Liver (tissue), 9 donors: ENCODE data around the gene PRKN. TPM values are rescaled to one million over a fixed set of nuclear protein-coding genes. Genes with fewer than 3 reads are reported as not detected.

Experiments used
- DNase-seq: peaks from one replicate; pipeline ENCODE4 v3.0.0-alpha.2; 2017; ENCODE audit warnings: low spot score
- H3K27ac ChIP-seq, 2 donors: one replicate each; pipeline ENCODE4 v1.7.0; 2013; ENCODE audit warnings: inconsistent platforms in 2 of 2, low read length in 2 of 2, control low read depth in 1 of 2, low read depth in 1 of 2, mild to moderate bottlenecking in 1 of 2
- H3K27me3 ChIP-seq, 4 donors: one replicate each; pipeline versions ENCODE4 v1.6.1 to v1.7.0; 2013; ENCODE audit warnings: low read length in 3 of 4, inconsistent platforms in 1 of 4, mild to moderate bottlenecking in 1 of 4, moderate library complexity in 1 of 4; ENCODE audit not compliant: control insufficient read depth in 4 of 4, insufficient read depth in 4 of 4
- H3K36me3 ChIP-seq, 4 donors: one replicate each; pipeline versions ENCODE4 v1.6.1 to v1.7.0; 2013; ENCODE audit warnings: low read length in 3 of 4, mild to moderate bottlenecking in 3 of 4, low read depth in 1 of 4, moderate library complexity in 1 of 4; ENCODE audit not compliant: control insufficient read depth in 4 of 4, insufficient read depth in 3 of 4
- H3K4me1 ChIP-seq, 4 donors: one replicate each; pipeline versions ENCODE4 v1.6.1 to v1.7.0; 2013; ENCODE audit warnings: low read length in 3 of 4, mild to moderate bottlenecking in 3 of 4, moderate library complexity in 1 of 4; ENCODE audit not compliant: control insufficient read depth in 4 of 4, insufficient read depth in 4 of 4
- H3K4me3 ChIP-seq, 3 donors: one replicate each; pipeline versions ENCODE4 v1.6.1 to v1.7.0; 2013; ENCODE audit warnings: low read length in 3 of 3, control low read depth in 1 of 3, low read depth in 1 of 3, mild to moderate bottlenecking in 1 of 3
- H3K9ac ChIP-seq, 2 donors: one replicate each; pipeline ENCODE4 v1.7.0; 2013; ENCODE audit warnings: low read length in 2 of 2, mild to moderate bottlenecking in 2 of 2, moderate library complexity in 2 of 2, control low read depth in 1 of 2, low read depth in 1 of 2
- H3K9me3 ChIP-seq, 4 donors: one replicate each; pipeline versions ENCODE4 v1.6.1 to v1.7.0; 2013; ENCODE audit warnings: low read length in 3 of 4; ENCODE audit not compliant: control insufficient read depth in 4 of 4
- ATF3 ChIP-seq: IDR thresholded peaks from 2 replicates; pipeline ENCODE4 v1.6.1; 2016; ENCODE audit warnings: antibody characterized with exemption
- CTCF ChIP-seq: fragments of 150-350 bp; IDR thresholded peaks from 2 replicates; pipeline ENCODE4 v1.5.1; 2017; ENCODE audit warnings: improper control_type of control experiment, low read depth, low read length; ENCODE audit not compliant: missing input control
- EGR1 ChIP-seq, 2 donors: IDR thresholded peaks; 2 replicates each; pipeline ENCODE4 v1.6.1; 2016 to 2018; ENCODE audit warnings: antibody characterized with exemption in 2 of 2, low read depth in 2 of 2
- FOXA1 ChIP-seq: IDR thresholded peaks from 2 replicates; pipeline ENCODE4 v1.6.1; 2016; ENCODE audit warnings: antibody characterized with exemption
- FOXA2 ChIP-seq: IDR thresholded peaks from 2 replicates; pipeline ENCODE4 v1.6.1; 2016; ENCODE audit warnings: antibody characterized with exemption
- HNF4A ChIP-seq, 2 donors: conservative IDR thresholded peaks; 2 replicates each; pipeline ENCODE4 v1.6.1; 2016; ENCODE audit warnings: antibody characterized with exemption in 2 of 2, mild to moderate bottlenecking in 2 of 2
- JUND ChIP-seq, 2 donors: IDR thresholded peaks; 2 replicates each; pipeline ENCODE4 v1.6.1; 2016; ENCODE audit warnings: antibody characterized with exemption in 2 of 2
- MAX ChIP-seq: IDR thresholded peaks from 2 replicates; pipeline ENCODE4 v1.6.1; 2016; ENCODE audit warnings: antibody characterized with exemption
- NR2F2 ChIP-seq: IDR thresholded peaks from 2 replicates; pipeline ENCODE4 v1.6.1; 2016; ENCODE audit warnings: antibody characterized with exemption
- RAD21 ChIP-seq, 2 donors: IDR thresholded peaks; 2 replicates each; pipeline ENCODE4 v1.6.1; 2016; ENCODE audit warnings: antibody characterized with exemption in 2 of 2, mild to moderate bottlenecking in 2 of 2
- REST ChIP-seq: IDR thresholded peaks from 2 replicates; pipeline ENCODE4 v1.6.1; 2016; ENCODE audit warnings: antibody characterized with exemption, mild to moderate bottlenecking
- RXRA ChIP-seq, 2 donors: IDR thresholded peaks; 2 replicates each; pipeline ENCODE4 v1.6.1; 2017 to 2018; ENCODE audit warnings: antibody characterized with exemption in 2 of 2, mild to moderate bottlenecking in 1 of 2
- SP1 ChIP-seq: IDR thresholded peaks from 2 replicates; pipeline ENCODE4 v1.6.1; 2018; ENCODE audit warnings: antibody characterized with exemption, mild to moderate bottlenecking
- TAF1 ChIP-seq: conservative IDR thresholded peaks from 2 replicates; pipeline ENCODE4 v1.6.1; 2016; ENCODE audit warnings: antibody characterized with exemption, mild to moderate bottlenecking
- YY1 ChIP-seq: IDR thresholded peaks from 2 replicates; pipeline ENCODE4 v1.6.1; 2016; ENCODE audit warnings: antibody characterized with exemption, mild to moderate bottlenecking
- ZBTB33 ChIP-seq: IDR thresholded peaks from 2 replicates; pipeline ENCODE4 v1.6.1; 2016; ENCODE audit warnings: antibody characterized with exemption
- WGBS: extraction: QIAGEN DNeasy Blood & Tissue Kit; methylation state at CpG from one replicate; pipeline ENCODE4 v1.1.7; 2013; 5-methylcytosine and 5-hydroxymethylcytosine counted together
- polyA plus RNA-seq, 2 donors: library from polyadenylated mRNA; stranded (reverse) in 1 of 2; unstranded in 1 of 2; fragments of 200-250 nt in 1 of 2; fragments of >200 nt in 1 of 2; fragmentation: Nextera tagmentation in 1 of 2; extraction: Ambion mirVana in 1 of 2; gene quantifications; one replicate each; pipeline versions ENCODE4 v1.2.1 to v1.2.3, GENCODE V29; 2013 to 2015
- total RNA-seq, 2 donors: library from RNA; depleted of rRNA; stranded (reverse); fragments of >200 nt; gene quantifications; one replicate each; pipeline ENCODE4 v1.2.3, GENCODE V29; 2014
- donor health status: healthy.
- donor health status: healthy.
- donor health status: healthy.
- donor health status: healthy.
- donor health status: healthy.

The PRKN gene
- total and polyA plus RNA-seq, 4 donors, result 0.47 to 4.1 (median 3.2) TPM

GRCh38 chr6:162468326-162468725, 259.2 kb downstream of the PRKN start:
- Histone ChIP-seq H3K27ac (no peak overlapping the region), H3K36me3 (no peaks in the 10 kb centered on the region), H3K27me3 (no peaks in the 10 kb centered on the region), H3K9me3 (no peaks in the 10 kb centered on the region), H3K4me1 (no peaks in the 10 kb centered on the region), H3K9ac (no peak overlapping the region), H3K4me3 (no peak overlapping the region)
- TF ChIP-seq TAF1, result no peak
- no peak for TF ChIP-seq NR2F2
- no peak for TF ChIP-seq RAD21 (IDR thresholded peaks at IDR 0.05)
- DNase-seq, result no peak
- WGBS, result 81% methylated on average over 2 of the region's 2 CpGs

- no peak for DNase-seq
- H3K9ac ChIP-seq, result no peak overlapping the region
- H3K36me3 ChIP-seq, result no peaks in the 10 kb centered on the region
- H3K4me3 ChIP-seq, result no peak overlapping the region
- H3K27me3 ChIP-seq, result no peaks in the 10 kb centered on the region
- TF ChIP-seq FOXA2 (no peak), YY1 (no peak), ZBTB33 (no peak), MAX (no peak), ATF3 (no peak), JUND (IDR thresholded peaks at IDR 0.05) (no peak), CTCF (no peak), HNF4A (conservative IDR thresholded peaks at IDR 0.05) (no peak)
- no peaks in the 10 kb centered on the region for H3K4me1 ChIP-seq
- no peak overlapping the region for H3K27ac ChIP-seq
- WGBS, result 96% methylated on average over 9 of the region's 9 CpGs
- H3K9me3 ChIP-seq, result no peaks in the 10 kb centered on the region
Measured at GRCh38 chr6:162467679-162468078, 259.9 kb downstream of the PRKN start.

GRCh38 chr6:162463576-162463975, 264.0 kb downstream of the PRKN start:
- no peak overlapping the region for H3K9ac ChIP-seq
- H3K36me3 ChIP-seq, result no peaks in the 10 kb centered on the region
- H3K4me3 ChIP-seq, result no peak overlapping the region
- H3K9me3 ChIP-seq, result no peaks in the 10 kb centered on the region
- no peaks in the 10 kb centered on the region for H3K27me3 ChIP-seq
- DNase-seq, result no peak
- no peaks in the 10 kb centered on the region for H3K4me1 ChIP-seq
- TF ChIP-seq SP1, result no peak
- no peak for TF ChIP-seq REST
- no peak for TF ChIP-seq RXRA (IDR thresholded peaks at IDR 0.05)
- TF ChIP-seq RAD21 (IDR thresholded peaks at IDR 0.05), result no peak
- TF ChIP-seq EGR1 (IDR thresholded peaks at IDR 0.05; ENCODE audit: low read depth in 2 of 2), result no peak
- no peak for TF ChIP-seq NR2F2
- no peak for TF ChIP-seq FOXA1
- no peak for TF ChIP-seq TAF1
- WGBS, result 74% methylated on average over 1 of the region's 1 CpG
- no peak overlapping the region for H3K27ac ChIP-seq
